A549 (cell line): ENCODE data around the gene RNH1. TPM values are rescaled to one million over a fixed set of nuclear protein-coding genes. Genes with fewer than 3 reads are reported as not detected.
A peak's percentile ranks its signal among the peaks of the same experiment; 100 is the strongest.
"Not testable (repeated sequence)": the region's sequence is repeated elsewhere in the genome, so short reads cannot be mapped to it uniquely, and the experiment has no call there.

Experiments used
- ATAC-seq, 2 experiments: fragments of 200-7000 bp in 1 of 2; fragments of >200 bp in 1 of 2; cut with Nextera tagmentation in 1 of 2; cut with Tn5 transposase in 1 of 2; 3 replicates each; pipeline versions ENCODE4 v1.8.0 to v1.9.1; 2018 to 2020; ENCODE audit warnings: mild to moderate bottlenecking in 1 of 2, moderate library complexity in 1 of 2
- CTCF ChIA-PET: fragments of 300-600 bp; sonication (Branson Sonifier 250); formaldehyde crosslinking; extraction: SDS; loops from one replicate; lab custom pipeline; 2021; ENCODE audit warnings: antibody characterized with exemption, inconsistent platforms; lab: Yijun Ruan, JAX
- POLR2A ChIA-PET: fragments of 350-600 bp; formaldehyde crosslinking; extraction: SDS; loops from one replicate; lab custom pipeline; 2021; ENCODE audit warnings: antibody characterized with exemption, inconsistent platforms; lab: Yijun Ruan, JAX
- DNase-seq, 2 experiments: peaks; one replicate each; pipeline versions ENCODE4 v3.0.0 to v3.0.0-alpha.2; 2011 to 2016; ENCODE audit warnings: low read depth in 1 of 2, low spot score in 1 of 2
- FAIRE-seq: peaks from 2 replicates; lab custom pipeline; 2011; peaks lifted over from hg19 to GRCh38; lab: Jason Lieb, UNC
- H3K27ac ChIP-seq, 2 experiments: fragments of >200 bp; sonication (Bioruptor Twin); formaldehyde crosslinking; 3 replicates each; pipeline ENCODE4 v1.5.1; 2016 to 2017
- H3K4me1 ChIP-seq: fragments of >200 bp; sonication (Bioruptor Twin); formaldehyde crosslinking; 3 replicates; pipeline ENCODE4 v1.6.1; 2016
- H3K4me2 ChIP-seq: fragments of >200 bp; sonication (Bioruptor Twin); formaldehyde crosslinking; 3 replicates; pipeline ENCODE4 v1.6.1; 2016
- H3K4me3 ChIP-seq: fragments of >200 bp; sonication (Bioruptor Twin); formaldehyde crosslinking; 3 replicates; pipeline ENCODE4 v1.5.1; 2016
- H3K9me3 ChIP-seq: fragments of >200 bp; sonication (Bioruptor Twin); formaldehyde crosslinking; 3 replicates; pipeline ENCODE4 v1.6.1; 2016
- BHLHE40 ChIP-seq: IDR thresholded peaks from 2 replicates; pipeline ENCODE4 v1.6.1; 2012; ENCODE audit warnings: low read depth, low read length, inconsistent platforms
- EHF ChIP-seq: fragments of 250-450 bp; sonication (Bioruptor Pico); IDR thresholded peaks from 2 replicates; pipeline ENCODE4 v1.5.0; 2020; ENCODE audit warnings: mild to moderate bottlenecking
- EHMT2 ChIP-seq: fragments of 200-600 bp; sonication (generic); IDR thresholded peaks from 2 replicates; pipeline ENCODE4 v1.6.1; 2016; ENCODE audit warnings: antibody characterized with exemption, low read depth, mild to moderate bottlenecking, moderate library complexity
- EP300 ChIP-seq, 2 experiments: fragments of >200 bp; sonication (Bioruptor Twin); formaldehyde crosslinking; IDR thresholded peaks; 2 replicates in 1 of 2; 3 replicates in 1 of 2; pipeline ENCODE4 v1.6.1; 2016 to 2017
- ESRRA ChIP-seq: fragments of 150-350 bp; IDR thresholded peaks from 2 replicates; pipeline ENCODE4 v1.6.1; 2014; ENCODE audit warnings: mild to moderate bottlenecking, low read length, borderline replicate concordance
- HOXB13 ChIP-seq: fragments of 250-450 bp; sonication (Bioruptor Pico); IDR thresholded peaks from 2 replicates; pipeline ENCODE4 v1.5.0; 2020; ENCODE audit warnings: low read depth, mild to moderate bottlenecking, moderate library complexity
- KDM1A ChIP-seq: fragments of 200-600 bp; sonication (generic); IDR thresholded peaks from 2 replicates; pipeline ENCODE4 v1.6.1; 2016; ENCODE audit warnings: low read depth, mild to moderate bottlenecking
- KDM5A ChIP-seq: fragments of 200-600 bp; sonication (generic); IDR thresholded peaks from 2 replicates; pipeline ENCODE4 v1.6.1; 2016; ENCODE audit warnings: antibody characterized with exemption, mild to moderate bottlenecking
- POLR2A ChIP-seq: IDR thresholded peaks from 2 replicates; pipeline ENCODE4 v1.6.1; 2012; ENCODE audit warnings: mild to moderate bottlenecking, low read length
- SREBF2 ChIP-seq: fragments of 450-650 bp; IDR thresholded peaks from 2 replicates; pipeline ENCODE4 v1.6.1; 2014; ENCODE audit warnings: mild to moderate bottlenecking, moderate library complexity
- TP53 ChIP-seq: fragments of 250-450 bp; sonication (Bioruptor Pico); IDR thresholded peaks from 2 replicates; pipeline ENCODE4 v1.5.0; 2021; ENCODE audit warnings: mild to moderate bottlenecking, moderate library complexity
- ZFP36 ChIP-seq: fragments of 450-650 bp; IDR thresholded peaks from 2 replicates; pipeline ENCODE4 v1.6.1; 2014; ENCODE audit warnings: borderline replicate concordance; ENCODE audit not compliant: partially characterized antibody
- ZNF302 ChIP-seq: fragments of 250-450 bp; sonication (Bioruptor Pico); IDR thresholded peaks from 2 replicates; pipeline ENCODE4 v1.9.0; 2021; ENCODE audit warnings: inconsistent platforms, mild to moderate bottlenecking, moderate library complexity
- WGBS: methylation state at CpG from one replicate; pipeline ENCODE4 v1.1.6; 2017; ENCODE audit errors: missing lambda C conversion rate; 5-methylcytosine and 5-hydroxymethylcytosine counted together
- polyA plus RNA-seq, 4 experiments: library from polyadenylated mRNA; depleted of rRNA in 3 of 4; stranded (reverse); fragments of >200 nt; fragmentation: RNase III in 1 of 4; extraction: RNeasy Plus Mini Kit Qiagen cat#74134 plus additional on column Dnase treatment in 1 of 4; gene quantifications; 2 replicates in 3 of 4; 3 replicates in 1 of 4; pipeline ENCODE4 v1.2.3, GENCODE V29; 2011 to 2017
- TF ChIP-seq, protein P1 (sequence below): fragments of 150-350 bp; IDR thresholded peaks from 2 replicates; pipeline ENCODE4 v1.6.1; 2014; ENCODE audit warnings: low read depth, mild to moderate bottlenecking, low read length
- TF ChIP-seq, protein P2 (sequence below): IDR thresholded peaks from 2 replicates; pipeline ENCODE4 v1.6.1; 2012
- TF ChIP-seq, protein P3 (sequence below): fragments of 450-650 bp; IDR thresholded peaks from 2 replicates; pipeline ENCODE4 v1.6.1; 2014; ENCODE audit warnings: antibody characterized with exemption
- TF ChIP-seq, protein P4 (sequence below): IDR thresholded peaks from 2 replicates; pipeline ENCODE4 v1.6.1; 2012

The RNH1 gene
- polyA plus RNA-seq, 2 of the 4 experiments (the other 2 are of a cell fraction): 85.8 to 135 TPM

DNA sequence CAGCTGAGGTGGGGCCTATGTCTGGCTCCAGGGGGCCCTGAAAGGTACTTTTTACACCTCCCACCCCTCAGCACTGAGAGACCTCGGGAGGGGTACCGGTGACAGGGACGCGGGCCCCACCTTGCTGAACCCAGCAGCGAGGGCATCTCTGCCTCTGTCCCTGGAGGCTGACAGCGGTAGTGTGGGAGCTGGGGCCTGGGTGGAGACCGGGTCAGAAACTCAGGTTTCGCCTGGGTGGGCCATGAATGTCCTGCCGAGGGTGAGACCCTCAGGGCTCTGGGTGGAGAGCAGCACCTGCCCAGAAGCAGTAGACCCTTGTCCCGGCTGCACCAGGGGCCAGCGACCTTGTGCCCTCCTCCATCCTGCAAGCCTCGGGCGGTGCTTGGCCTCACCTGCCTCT lies 34.8 kb downstream of the RNH1 start:
- Histone ChIP-seq H3K4me2 (no peak overlapping the region), H3K27ac (no peak overlapping the region), H3K9me3 (no peaks in the 10 kb centered on the region), H3K4me3 (no peak overlapping the region), H3K4me1 (peaks cover 19% of the 10 kb centered on the region)
- TF ChIP-seq, protein P1, sequence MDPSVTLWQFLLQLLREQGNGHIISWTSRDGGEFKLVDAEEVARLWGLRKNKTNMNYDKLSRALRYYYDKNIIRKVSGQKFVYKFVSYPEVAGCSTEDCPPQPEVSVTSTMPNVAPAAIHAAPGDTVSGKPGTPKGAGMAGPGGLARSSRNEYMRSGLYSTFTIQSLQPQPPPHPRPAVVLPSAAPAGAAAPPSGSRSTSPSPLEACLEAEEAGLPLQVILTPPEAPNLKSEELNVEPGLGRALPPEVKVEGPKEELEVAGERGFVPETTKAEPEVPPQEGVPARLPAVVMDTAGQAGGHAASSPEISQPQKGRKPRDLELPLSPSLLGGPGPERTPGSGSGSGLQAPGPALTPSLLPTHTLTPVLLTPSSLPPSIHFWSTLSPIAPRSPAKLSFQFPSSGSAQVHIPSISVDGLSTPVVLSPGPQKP: no peak
- ChIA-PET CTCF (interaction anchor here (1.7 to 3.7 kb wide), 2 partner anchors 12 to 46 kb away, joined by 6 to 9 read pairs; no protein-coding TSS in a partner anchor), POLR2A (no interaction called here)
- 86% methylated on average over 6 of the region's 13 CpGs for WGBS
- ATAC-seq (peak; percentile 45 to 56; a peak in 3 of 6 replicates), DNase-seq (no peak), FAIRE-seq (no peak)

DNA sequence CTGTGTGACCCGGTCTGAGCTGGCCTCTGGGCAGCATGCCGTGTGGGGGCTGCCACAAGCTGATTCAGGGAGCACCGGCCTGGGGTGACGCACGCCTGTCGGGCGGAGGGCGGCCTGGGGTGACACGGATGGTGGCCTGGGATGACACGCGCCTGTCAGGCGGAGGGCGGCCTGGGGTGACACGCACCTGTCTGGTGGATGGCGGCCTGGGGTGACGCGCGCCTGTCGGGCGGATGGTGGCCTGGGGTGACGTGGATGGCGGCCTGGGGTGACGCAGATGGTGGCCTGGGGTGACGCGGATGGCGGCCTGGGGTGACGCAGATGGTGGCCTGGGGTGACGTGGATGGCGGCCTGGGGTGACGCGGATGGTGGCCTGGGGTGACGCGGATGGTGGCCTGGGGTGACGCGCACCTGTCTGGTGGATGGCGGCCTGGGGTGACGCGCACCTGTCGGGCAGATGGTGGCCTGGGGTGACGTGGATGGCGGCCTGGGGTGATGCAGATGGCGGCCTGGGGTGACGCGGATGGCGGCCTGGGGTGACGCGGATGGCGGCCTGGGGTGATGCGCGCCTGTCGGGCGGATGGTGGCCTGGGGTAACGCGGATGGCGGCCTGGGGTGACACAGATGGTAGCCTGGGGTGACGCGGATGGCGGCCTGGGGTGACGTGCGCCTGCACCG lies 35.4 kb downstream of the RNH1 start:
- Histone ChIP-seq H3K4me2 (no peak overlapping the region), H3K9me3 (no peaks in the 10 kb centered on the region), H3K4me1 (peaks cover 19% of the 10 kb centered on the region), H3K27ac (no peak overlapping the region), H3K4me3 (no peak overlapping the region)
- WGBS: 97% methylated on average over 54 of the region's 61 CpGs
- FAIRE-seq (no peak), DNase-seq (no peak), ATAC-seq (no peak)
- POLR2A ChIA-PET: no interaction called here
- CTCF ChIA-PET: interaction anchor here (1.1 to 3.7 kb wide), 3 partner anchors 10 to 75 kb away, joined by 6 to 9 read pairs (median 8); no protein-coding TSS in a partner anchor
- TF ChIP-seq, protein P2, sequence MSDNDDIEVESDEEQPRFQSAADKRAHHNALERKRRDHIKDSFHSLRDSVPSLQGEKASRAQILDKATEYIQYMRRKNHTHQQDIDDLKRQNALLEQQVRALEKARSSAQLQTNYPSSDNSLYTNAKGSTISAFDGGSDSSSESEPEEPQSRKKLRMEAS: no peak
- TF ChIP-seq POLR2A: 0 out of 2 replicates have a peak, but pooled peaks have one; percentile 9

DNA sequence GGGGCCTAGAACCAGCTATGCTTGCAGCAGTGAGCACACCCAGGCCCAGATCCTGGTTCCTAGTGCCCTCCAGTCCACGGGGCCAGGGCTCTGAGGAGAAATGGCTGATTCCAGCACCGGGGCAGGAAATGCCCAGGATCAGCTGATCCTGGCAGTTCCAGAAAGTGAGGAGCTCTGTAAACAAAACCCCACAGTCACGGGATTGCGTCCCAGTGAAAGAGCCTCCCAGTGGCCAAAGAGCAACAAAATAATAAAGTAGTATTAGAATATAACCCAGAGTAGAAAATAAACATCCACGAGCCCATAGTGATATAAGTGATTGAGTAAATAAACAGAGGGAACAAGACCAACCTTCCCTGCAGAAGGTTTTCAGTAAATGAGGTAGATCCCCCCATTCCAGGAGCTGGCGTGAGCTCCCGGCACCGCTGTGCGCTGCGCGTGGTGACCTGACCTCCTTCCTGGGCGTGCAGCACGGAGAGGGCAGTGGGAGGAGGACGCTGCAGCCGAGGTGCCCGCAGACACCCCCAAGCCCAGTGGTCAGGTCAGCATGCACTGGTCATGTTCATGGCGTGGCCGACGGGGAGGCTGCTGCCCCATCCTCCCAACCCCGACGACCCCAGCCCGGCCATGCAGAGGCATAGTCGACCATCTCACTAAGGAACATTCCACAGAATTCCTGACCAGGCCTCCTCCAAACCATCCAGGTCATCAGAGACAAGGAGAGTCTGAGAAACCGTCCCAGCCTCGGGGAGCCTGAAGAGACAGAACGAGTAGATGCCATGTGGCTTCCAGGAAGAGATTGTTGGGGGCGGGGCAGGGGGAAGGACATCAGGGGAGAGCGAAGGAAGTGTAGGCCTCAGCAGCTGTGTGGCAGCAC lies 37.1 kb downstream of the RNH1 start:
- CTCF ChIA-PET: interaction anchor here (1.1 to 3.7 kb wide), 7 partner anchors 9 to 74 kb away, joined by 5 to 9 read pairs (median 6); partner anchors contain the start of gene PTDSS2
- 71% methylated on average over 21 of the region's 28 CpGs for WGBS
- H3K4me1 ChIP-seq: peaks cover 19% of the 10 kb centered on the region
- DNase-seq (peak; percentile 58 to 67), FAIRE-seq (no peak), ATAC-seq (peak; percentile 88 to 90)
- POLR2A ChIA-PET: interaction anchor here (0.6 to 1.2 kb wide), 4 partner anchors 22 to 165 kb away, joined by 3 to 18 read pairs (median 6); partner anchors contain the start of gene RNH1
- 0 out of 3 replicates have a peak overlapping the region, but pooled peaks have one; percentile 21 for H3K4me3 ChIP-seq
- peak overlapping the region; percentile 75 to 81 for H3K27ac ChIP-seq
- peak overlapping the region; percentile 82 for H3K4me2 ChIP-seq
- H3K9me3 ChIP-seq: no peaks in the 10 kb centered on the region
- TF ChIP-seq ESRRA (no peak), TP53 (CRISPR knock-in tag) (no peak), EHMT2 (no peak), EP300 (IDR thresholded peaks at IDR 0.05) (no peak), BHLHE40 (peak; percentile 45; the same call in 1 of the 2 replicates), HOXB13 (CRISPR knock-in tag) (no peak), ZNF302 (CRISPR knock-in tag) (no peak), EHF (CRISPR knock-in tag) (no peak), ZFP36 (no peak), KDM5A (no peak), KDM1A (no peak), POLR2A (no peak), SREBF2 (no peak)
- TF ChIP-seq, protein P3, sequence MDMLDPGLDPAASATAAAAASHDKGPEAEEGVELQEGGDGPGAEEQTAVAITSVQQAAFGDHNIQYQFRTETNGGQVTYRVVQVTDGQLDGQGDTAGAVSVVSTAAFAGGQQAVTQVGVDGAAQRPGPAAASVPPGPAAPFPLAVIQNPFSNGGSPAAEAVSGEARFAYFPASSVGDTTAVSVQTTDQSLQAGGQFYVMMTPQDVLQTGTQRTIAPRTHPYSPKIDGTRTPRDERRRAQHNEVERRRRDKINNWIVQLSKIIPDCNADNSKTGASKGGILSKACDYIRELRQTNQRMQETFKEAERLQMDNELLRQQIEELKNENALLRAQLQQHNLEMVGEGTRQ: peak; percentile 67
- TF ChIP-seq, protein P2: no peak
- TF ChIP-seq, protein P4, sequence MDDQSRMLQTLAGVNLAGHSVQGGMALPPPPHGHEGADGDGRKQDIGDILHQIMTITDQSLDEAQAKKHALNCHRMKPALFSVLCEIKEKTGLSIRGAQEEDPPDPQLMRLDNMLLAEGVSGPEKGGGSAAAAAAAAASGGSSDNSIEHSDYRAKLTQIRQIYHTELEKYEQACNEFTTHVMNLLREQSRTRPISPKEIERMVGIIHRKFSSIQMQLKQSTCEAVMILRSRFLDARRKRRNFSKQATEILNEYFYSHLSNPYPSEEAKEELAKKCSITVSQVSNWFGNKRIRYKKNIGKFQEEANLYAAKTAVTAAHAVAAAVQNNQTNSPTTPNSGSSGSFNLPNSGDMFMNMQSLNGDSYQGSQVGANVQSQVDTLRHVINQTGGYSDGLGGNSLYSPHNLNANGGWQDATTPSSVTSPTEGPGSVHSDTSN: peak; percentile 63; the same call in 1 of the 2 replicates

DNA sequence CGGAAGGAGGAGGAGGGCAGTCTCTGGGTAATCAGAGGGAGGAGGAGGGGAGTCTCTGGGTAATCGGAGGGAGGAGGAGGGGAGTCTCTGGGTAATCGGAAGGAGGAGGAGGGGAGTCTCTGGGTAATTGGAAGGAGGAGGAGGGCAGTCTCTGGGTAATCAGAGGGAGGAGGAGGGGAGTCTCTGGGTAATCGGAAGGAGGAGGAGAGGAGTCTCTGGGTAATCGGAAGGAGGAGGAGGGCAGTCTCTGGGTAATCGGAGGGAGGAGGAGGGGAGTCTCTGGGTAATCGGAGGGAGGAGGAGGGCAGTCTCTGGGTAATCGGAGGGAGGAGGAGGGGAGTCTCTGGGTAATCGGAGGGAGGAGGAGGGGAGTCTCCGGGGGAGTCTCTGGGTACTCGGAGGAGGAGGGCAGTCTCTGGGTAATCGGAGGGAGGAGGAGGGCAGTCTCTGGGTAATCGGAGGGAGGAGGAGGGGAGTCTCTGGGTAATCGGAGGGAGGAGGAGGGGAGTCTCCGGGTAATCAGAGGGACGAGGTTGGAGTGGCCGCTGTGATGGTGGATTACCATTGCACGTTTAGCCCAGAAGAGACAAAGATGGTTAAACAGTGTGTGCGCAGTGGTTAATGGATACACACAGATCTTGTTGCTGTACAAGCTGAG lies 37.9 kb downstream of the RNH1 start:
- Histone ChIP-seq H3K4me1 (peaks cover 19% of the 10 kb centered on the region), H3K4me3 (0 out of 3 replicates have a peak overlapping the region, but pooled peaks have one; percentile 21), H3K27ac (peak overlapping the region; percentile 75 to 81), H3K4me2 (peak overlapping the region; percentile 82)
- DNase-seq, FAIRE-seq, ATAC-seq, H3K9me3 ChIP-seq: not testable (repeated sequence)
- CTCF ChIA-PET: interaction anchor here (1.2 to 3.7 kb wide), 6 partner anchors 10 to 73 kb away, joined by 5 to 9 read pairs (median 6); partner anchors contain the start of gene PTDSS2
- POLR2A ChIA-PET: interaction anchor here (0.7 to 1.2 kb wide), 3 partner anchors 21 to 56 kb away, joined by 3 to 7 read pairs (median 6); partner anchors contain the start of gene RNH1
- 35% methylated on average over 18 of the region's 19 CpGs for WGBS
